GM12891 (cell line): ENCODE measurements around the gene PRDM1.

ENCODE experiments used
- PAX5 ChIP-seq: IDR thresholded peaks from 2 replicates; pipeline ENCODE4 v1.6.1; 2011; ENCODE audit warnings: low read length, moderate library complexity, mild to moderate bottlenecking; ENCODE audit not compliant: insufficient read depth, severe bottlenecking
- POLR2A ChIP-seq: IDR thresholded peaks from 2 replicates; pipeline ENCODE4 v1.6.1; 2011; ENCODE audit warnings: low read depth, low read length, control low read depth
- POLR2AphosphoS5 ChIP-seq: IDR thresholded peaks from 2 replicates; pipeline ENCODE4 v1.6.1; 2011; ENCODE audit warnings: low read depth, low read length, control low read depth
- POU2F2 ChIP-seq: IDR thresholded peaks from 2 replicates; pipeline ENCODE4 v1.6.1; 2011; ENCODE audit warnings: low read depth, mild to moderate bottlenecking, control low read depth, low read length, moderate library complexity
- SPI1 ChIP-seq: IDR thresholded peaks from 2 replicates; pipeline ENCODE4 v1.6.1; 2011; ENCODE audit warnings: low read depth, low read length, control low read depth
- TAF1 ChIP-seq: IDR thresholded peaks from 2 replicates; pipeline ENCODE4 v1.6.1; 2011; ENCODE audit warnings: low read depth, low read length, control low read depth

DNA sequence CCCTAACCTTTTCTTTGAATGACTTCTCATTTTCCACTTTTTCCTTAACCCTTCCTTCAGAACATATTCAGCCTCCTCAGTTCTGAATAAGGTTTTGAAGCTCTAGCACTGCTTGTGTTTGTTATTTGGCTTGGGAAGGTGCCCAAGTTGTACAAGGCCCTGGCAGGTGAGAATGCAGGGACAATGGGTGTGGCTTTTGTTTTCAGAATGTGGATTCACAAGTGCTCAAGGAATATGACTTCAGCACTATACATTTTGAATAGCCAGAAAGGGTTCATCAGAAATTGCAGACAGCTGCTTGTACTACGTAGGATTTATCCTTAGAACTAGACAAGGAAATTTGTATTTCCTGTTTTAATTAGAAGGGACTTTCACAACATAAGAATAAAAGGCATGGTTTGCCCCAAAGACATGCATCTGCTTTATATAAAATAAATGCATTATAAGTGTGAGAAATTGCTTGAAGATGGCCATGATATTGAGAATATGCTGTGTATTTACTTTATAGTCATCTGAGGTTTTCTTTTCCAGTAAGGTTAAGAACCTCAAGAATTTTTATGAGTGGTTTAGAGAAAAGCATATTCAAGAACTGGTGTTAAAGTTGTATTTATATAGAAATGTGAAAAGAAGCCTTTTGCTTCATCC, 29.3 kb upstream of the PRDM1 start:
- TF ChIP-seq POLR2AphosphoS5 (no peak), TAF1 (no peak), POU2F2 (no peak), POLR2A (no peak), SPI1 (no peak), PAX5 (no peak)
